NB4 (cell line): ENCODE results near the gene PHLDB1.
"Not testable (repeated sequence)": the region's sequence is repeated elsewhere in the genome, so short reads cannot be mapped to it uniquely, and the experiment has no call there.

Experiments
- MYC ChIP-seq: IDR thresholded peaks from 2 replicates; pipeline ENCODE4 v1.6.1; 2011; ENCODE audit warnings: low read depth, low read length
- POLR2A ChIP-seq: IDR thresholded peaks from 2 replicates; pipeline ENCODE4 v1.6.1; 2011; ENCODE audit warnings: mild to moderate bottlenecking; ENCODE audit not compliant: insufficient read length; ENCODE audit errors: extremely low read depth
- TF ChIP-seq, protein P1 (sequence below): IDR thresholded peaks from one replicate; pipeline ENCODE4 v1.5.1; 2012; ENCODE audit warnings: low read depth, low read length
- TF ChIP-seq, protein P2 (sequence below): IDR thresholded peaks from 2 replicates; pipeline ENCODE4 v1.6.1; 2011; ENCODE audit warnings: low read depth, low read length

DNA sequence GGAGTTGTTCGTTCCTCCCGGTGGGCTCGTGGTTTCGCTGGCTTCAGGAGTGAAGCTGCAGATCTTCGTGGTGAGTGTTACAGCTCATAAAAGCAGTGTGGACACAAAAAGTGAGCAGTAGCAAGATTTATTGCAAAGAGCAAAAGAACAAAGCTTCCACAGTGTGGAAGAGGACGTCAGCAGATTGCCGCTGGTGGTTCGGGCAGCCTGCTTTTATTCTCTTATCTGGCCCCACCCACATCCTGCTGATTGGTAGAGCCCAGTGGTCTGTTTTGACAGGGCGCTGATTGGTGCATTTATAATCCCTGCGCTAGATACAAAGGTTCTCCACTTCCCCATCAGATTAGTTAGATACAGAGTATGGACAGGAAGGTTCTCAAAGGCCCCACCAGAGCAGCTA lies 80.9 kb downstream of the PHLDB1 start:
- TF ChIP-seq, protein P1, sequence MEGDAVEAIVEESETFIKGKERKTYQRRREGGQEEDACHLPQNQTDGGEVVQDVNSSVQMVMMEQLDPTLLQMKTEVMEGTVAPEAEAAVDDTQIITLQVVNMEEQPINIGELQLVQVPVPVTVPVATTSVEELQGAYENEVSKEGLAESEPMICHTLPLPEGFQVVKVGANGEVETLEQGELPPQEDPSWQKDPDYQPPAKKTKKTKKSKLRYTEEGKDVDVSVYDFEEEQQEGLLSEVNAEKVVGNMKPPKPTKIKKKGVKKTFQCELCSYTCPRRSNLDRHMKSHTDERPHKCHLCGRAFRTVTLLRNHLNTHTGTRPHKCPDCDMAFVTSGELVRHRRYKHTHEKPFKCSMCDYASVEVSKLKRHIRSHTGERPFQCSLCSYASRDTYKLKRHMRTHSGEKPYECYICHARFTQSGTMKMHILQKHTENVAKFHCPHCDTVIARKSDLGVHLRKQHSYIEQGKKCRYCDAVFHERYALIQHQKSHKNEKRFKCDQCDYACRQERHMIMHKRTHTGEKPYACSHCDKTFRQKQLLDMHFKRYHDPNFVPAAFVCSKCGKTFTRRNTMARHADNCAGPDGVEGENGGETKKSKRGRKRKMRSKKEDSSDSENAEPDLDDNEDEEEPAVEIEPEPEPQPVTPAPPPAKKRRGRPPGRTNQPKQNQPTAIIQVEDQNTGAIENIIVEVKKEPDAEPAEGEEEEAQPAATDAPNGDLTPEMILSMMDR: not testable (repeated sequence)
- TF ChIP-seq POLR2A, MYC: not testable (repeated sequence)
- TF ChIP-seq, protein P2, sequence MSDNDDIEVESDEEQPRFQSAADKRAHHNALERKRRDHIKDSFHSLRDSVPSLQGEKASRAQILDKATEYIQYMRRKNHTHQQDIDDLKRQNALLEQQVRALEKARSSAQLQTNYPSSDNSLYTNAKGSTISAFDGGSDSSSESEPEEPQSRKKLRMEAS: not testable (repeated sequence)
